GM21381 (cell line): ENCODE measurements around the gene TBCCD1.
"Not testable (repeated sequence)": the region's sequence is repeated elsewhere in the genome, so short reads cannot be mapped to it uniquely, and the experiment has no call there.

Experiments used
- ATAC-seq: cut with Tn5 transposase; IDR thresholded peaks from one replicate; pipeline ENCODE4 v1.9.1; 2021; ENCODE audit warnings: mild to moderate bottlenecking, moderate library complexity; ENCODE audit not compliant: unreplicated experiment

Gene TBCCD1

DNA sequence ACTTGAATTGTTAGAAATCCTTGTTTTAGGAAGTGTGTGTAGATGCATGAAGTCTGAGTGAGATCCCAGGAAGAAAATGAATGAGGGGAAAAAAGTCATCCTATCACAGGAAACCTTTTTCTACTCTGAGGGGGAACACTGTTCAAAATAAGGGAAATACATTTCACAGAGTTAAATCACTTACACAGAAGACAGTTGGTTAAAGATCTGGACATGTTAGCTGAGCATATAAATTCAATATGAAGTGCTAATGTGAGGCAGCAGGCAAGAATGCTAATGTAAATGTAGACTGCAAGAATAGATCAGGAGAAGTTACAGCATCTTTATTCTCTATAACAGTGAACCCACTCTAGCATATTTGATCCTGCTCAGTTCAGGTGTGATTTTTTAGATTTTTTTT, 2.6 kb downstream of the TBCCD1 start:
- no peak for ATAC-seq

DNA sequence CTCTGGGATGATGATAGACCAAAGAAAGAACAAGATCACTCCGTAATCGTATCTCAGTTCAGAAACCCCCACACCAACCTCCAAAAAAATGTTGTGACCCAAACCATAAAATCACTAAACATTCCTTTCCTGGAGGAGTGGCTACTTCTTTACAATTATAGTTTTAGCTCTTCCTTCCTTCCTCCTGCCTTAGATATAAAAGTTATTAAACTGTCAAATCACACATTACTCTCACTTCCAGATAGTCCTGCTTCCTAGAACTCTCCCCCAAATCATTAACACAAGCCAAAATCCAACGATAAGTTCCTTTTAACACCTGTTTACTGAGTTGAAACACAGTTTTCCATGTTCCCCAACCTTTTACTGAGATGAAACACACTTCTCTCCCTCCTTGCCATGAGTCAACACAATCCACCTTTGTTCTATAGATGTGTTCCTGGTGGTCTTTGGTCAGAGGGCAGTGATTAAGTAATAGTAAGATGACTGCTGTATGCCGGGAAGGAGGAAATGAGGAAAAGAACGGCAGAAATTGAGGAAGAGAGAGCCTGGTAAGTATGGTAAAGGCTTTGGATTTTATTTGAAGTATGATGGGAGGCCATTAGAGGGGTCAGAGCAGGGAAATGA, 14.6 kb downstream of the TBCCD1 start:
- no peak for ATAC-seq

DNA sequence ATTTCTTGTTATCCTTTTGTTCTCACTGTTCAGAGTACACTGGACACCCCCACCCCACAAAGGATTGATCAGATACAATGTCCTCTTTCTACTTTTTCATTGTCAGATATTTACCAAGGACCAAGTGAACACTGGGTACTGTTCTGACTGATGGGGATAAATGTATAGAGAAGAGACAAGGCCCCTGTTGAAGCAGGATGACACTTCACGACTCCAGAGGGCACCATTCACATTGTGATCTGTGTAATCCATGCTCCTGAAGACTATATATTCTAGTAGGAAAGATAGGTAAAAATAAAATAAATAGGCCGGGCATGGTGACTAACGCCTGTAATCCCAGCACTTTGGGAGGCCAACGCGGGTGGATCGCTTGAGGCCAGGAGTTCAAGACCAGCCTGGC, 15.8 kb downstream of the TBCCD1 start:
- no peak for ATAC-seq

DNA sequence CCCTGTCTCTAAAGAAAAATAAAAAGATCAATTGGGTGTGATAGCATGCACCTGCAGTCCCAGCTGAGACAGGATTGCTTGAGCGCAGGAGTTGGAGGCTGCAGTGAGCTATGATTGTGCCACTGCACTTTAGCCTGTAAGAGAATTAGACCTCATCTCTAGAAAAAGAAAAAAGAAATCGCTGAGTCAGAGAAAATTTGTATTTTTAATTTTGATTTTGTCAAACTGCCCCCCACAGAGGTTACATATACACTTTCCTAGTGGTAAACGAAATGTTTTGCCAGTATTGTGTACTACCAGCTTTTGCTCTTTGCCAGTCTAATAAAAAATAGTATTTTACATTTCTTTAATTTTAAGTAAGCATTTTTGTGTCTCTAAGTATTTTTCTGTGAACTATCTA, 17.6 kb downstream of the TBCCD1 start:
- no peak for ATAC-seq

DNA sequence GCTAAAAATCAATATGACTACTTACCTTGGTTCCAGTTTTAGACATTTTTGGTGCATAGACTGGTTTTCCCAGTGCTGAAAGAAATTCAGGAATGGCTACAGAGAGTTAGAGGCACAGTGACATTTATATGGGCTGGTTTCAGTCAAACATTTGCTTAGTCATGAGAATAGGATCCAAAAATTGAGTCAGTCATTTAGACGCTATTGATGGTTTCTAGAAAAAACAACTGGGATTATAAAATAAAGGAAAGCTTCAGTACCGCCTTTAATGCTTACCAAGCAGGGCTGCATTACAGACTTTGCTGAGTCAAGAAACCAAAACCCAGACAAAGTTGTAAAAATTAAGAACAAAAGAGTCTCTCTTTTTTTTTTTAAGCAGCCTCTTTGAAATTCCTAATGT, 22.9 kb downstream of the TBCCD1 start, which contains the start of gene CRYGS:
Gene CRYGS (minus strand): TSS at position 100 of the 400 bp plus-strand sequence. CDS start 54 bp downstream, at position 46.
- no peak for ATAC-seq

DNA sequence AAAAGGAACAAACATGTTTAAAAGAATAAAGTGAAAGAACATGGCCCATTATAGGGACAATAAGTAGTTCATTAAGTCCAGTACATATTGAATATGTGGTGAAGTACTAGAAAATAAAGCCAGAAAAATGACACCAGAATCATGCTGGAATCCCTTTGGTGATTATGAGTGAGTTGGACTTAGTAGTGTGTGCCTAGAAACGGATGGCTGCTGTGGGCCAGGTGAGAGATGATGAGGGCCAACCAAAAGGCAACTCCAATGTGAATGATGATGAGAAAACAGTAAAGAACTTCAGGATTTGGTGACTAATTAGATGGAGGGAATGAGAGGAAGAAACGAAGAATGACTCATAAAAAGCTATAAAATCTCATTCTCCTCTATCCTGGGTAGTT, 26.3 kb downstream of the TBCCD1 start:
- ATAC-seq: no peak

DNA sequence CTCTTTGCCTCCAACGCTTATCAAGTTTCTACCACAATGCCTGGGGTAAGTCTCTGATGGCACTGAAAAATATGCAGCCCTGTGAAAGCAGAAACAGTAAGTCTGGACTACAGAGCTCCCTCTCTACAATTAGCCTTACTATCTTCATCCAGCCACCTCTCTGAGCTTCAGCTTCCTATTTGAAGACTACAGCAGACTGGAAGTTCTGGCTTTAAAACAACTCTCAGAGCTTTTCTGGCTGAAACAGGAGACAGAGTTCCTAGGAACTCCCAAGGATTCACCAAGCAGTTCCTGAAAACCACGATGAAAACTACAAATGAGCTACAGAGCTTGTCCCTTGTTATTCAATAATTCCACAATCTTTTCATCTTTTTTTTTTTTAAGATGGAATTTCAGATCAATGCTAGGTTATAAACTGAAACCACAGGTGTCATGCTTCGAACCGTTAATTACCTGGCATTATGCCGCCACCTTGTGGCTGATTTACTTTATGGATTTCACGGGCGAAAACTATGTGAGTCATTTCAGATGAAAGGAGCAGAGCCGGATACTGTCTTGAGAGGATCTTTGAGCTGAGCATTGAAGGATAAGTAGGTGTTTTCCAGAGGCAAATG, 26.8 kb downstream of the TBCCD1 start:
- ATAC-seq: no peak

DNA sequence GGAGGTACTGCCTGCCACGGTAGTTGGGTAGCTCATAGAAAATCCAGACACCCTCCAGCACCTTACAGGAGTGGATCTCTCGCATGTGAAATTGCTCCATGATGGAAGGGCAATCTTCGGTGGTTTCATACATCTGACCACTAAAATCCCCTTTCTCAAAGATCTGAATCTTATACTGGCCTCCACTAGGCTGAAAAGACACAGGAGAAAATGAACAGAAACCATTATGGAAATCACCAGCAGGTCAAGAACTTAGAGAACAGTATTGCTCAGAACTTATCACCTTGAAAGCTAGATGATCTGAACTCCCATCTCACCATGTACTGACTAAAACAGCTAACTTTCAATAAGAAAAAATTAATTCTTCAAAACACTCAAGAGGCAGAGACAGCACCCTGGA, 28.4 kb downstream of the TBCCD1 start:
- no peak for ATAC-seq

DNA sequence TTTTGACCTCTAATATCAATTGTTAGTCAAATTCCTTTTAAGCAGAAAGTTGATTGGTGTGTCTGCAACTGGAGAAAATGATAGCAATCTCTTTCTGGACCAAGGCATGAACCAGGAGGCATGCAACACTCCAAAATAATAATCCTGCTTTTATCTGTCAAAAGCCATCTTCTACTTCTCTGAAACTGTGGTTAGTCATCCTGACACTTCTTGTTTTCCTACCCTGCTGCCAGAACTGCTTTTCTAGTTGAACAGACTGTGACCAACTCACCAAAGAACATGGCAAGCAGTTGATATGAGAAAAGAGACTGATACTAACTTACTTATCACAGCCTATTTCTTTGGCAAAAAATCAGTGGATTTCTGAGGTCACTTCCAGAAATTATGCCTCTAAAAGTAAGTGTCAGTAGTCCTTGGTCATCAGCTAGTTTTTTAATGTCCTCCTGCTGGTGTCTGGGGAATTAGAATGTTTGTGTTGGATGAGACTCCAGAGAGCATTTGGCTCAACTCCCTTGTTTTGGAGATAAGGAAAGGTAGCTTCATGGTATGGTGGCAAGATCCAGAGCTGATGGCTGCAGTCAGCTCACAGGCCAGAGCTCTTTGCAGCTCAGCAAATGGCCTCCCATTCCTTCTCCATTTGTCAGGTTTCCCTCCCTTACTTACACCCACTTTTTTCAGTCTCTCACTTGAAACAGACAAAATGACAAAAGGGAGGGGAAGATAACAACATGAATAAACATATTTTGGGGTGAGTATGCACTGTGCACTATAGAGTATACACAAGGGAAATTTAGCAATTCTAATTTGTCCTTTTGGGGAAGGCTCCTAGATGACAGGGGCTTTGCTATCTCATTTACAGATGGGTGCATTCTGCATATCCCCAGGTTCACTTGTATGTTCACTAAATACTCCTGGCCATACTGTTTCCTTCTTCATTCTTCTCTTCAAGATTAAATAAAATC, 30.0 kb downstream of the TBCCD1 start:
- no peak for ATAC-seq

DNA sequence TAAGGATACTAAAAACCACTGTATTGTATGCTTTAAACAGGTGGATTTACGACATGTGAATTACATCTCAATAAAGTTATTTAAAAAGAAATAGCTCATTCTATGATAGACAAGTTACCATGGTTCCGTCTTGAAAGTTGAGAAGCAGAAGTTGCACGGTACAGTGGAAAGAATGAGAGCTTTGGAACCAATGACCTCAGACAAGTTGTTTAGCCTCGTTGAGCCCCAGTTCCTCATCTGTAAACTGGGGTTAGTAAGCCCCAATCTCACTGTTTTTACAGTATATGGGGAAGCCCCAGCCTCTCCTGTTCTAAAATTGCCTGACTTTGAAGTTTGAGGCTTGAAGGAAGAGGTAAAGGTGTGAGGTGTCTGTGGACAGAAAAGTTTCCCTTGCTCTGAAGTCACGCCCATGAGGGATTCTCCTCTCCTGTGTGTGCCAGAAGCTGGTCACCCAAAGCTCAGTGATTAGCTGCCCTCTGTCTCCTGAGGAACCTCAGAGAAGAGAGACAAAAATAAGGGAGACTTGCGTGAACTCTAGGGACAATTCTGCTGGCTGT, 32.9 kb downstream of the TBCCD1 start:
- peak; percentile 81 for ATAC-seq

DNA sequence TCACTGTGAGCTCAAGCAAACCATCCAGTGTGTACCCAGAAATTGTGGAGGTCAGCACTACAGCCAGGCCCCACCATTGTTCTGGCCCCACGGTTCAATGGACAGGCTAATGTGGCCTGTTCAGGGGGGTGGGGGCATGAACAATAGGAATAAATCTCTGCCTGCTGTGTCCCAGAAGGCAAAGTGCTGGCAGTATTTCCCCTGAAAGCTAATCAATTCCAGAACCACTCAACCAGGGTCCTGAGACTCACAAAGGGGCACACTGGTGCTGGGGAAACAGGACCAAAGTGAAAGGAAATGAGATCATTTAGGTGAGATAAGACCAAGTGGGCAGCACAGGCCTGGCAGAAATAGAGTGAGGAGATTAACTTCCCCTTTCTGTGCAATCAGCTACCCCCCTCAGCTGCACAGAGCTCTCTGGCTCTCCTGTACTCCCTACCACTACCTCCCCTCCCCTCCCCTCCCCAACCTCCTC, 34.5 kb downstream of the TBCCD1 start:
- peak; percentile 56 for ATAC-seq

DNA sequence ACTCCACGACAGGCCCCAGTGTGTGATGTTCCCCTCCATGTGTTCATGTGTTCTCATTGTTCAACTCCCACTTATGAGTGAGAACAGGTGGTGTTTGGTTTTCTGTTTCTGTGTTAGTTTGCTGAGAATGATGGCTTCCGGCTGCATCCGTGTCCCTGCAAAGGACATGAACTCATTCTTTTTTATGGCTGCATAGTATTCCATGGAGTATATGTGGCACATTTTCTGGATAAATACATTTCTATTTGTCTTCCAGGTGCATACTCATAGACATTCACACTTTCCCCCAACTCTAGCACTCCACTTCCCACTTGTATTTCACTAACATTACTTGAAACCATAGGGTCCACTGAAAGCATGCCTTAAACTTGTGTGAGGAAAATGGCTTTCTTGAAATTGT, 35.4 kb downstream of the TBCCD1 start:
- ATAC-seq: not testable (repeated sequence)

DNA sequence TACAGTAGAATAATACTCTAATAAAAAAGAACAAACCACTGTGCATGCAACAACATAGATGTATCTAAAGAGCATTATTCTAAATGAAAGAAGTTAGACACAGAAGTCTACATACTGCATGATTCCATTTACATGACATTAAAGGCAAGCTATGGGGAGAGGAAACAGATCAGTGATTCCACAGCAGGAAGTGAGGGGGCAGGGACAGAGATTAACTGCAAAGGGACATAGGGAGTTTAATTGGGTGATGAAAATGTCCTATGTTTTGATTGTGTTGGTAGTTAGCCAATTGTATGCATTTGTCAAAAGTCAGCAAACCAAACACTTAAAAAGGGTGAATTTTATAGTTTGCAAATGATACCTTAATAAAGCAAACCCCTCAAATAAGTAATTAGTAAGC, 36.7 kb downstream of the TBCCD1 start:
- no peak for ATAC-seq

DNA sequence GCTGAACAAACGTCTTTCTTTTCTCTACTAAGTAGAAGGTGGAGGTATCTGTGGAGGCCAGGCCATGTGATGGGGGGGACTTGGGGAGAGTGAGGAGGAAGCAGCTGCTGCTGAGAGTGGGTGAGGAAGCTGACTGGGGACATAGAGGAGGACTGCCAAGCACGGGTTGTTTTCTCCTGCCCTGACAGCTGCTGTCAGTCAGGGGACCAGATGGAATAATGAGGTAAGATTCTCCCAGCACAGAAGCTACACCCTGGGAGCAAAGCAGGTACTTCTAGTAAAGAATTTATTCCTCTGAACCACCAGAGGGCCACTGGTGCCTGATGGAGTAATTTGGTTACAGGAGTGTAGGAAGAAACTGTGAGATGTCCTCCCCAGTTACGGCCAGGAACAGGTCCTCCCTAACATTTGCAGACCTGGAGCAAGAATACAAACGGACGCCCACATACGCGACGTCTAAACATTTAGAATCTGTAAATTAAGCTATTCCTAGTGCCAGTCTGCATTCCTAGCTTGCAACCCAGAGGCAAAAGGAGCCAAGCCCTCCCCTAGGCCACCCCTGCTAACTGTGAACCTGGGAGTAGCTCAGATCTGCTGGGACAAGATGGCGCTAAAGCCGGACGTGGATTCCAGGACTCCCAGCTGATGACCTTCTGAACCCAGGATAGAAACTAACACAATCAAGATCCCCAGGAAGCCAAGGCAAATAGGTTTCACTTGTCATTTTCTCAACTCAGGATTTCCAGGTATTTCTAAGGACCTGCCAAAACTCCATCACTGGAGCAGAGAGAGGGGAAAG, 37.7 kb downstream of the TBCCD1 start:
- ATAC-seq: no peak

DNA sequence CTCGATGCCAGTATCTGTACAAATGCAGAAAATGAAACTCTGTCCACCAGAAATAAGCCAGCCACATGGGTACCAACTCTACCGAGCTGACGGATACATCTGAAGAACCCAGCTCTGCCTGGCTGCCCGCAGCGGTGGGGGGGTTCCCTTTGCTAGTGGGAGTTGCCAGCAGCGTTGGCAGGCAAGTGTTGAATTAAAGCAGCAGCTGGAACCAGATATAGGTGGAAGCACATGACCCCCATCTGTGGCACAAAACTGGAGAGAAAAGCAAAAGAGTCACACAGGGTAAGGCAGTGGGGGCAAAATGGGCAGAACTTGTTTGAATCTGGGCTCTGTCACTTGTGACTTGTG, 40.9 kb downstream of the TBCCD1 start:
- ATAC-seq: no peak

DNA sequence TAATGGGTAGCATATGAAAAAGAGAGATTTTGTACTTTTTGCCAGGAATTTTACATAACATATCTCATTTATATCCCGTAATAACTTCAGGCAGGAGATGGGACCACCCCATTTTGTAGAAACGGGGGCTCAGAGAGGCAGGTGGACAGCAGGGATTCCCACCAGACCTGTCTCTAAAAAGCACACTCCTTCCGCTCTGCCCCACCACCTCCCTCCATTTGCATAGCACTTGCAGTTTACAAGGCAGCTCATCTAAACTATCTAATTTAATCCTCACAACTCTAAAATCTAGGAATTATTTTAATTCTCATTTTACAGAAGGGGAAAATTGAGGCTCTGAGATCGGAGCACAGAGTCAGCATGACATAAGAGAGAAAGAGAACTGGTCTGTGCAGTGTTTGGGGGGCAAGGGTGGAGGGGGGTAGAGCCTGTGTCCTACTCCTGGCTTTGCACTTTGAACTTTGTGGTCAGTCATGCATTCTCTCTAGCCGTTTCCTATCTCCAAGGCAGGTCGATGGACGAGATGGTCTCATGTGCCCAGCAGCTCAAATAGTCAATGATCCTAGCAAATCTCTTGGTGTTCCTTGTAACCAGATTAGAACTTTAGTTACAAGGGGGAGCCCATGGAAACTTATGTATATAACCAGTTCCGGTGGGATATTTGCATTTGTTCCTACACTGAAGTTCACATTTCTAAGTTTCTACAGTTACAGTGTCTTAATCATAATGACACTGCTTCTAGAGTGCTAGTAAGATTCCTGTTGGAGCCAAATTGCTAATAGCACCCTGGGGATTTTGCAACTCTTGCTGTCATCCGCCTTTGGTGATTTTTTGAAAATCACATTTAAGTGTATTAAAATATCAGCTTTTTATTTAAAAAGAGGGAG, 41.5 kb downstream of the TBCCD1 start:
- no peak for ATAC-seq

DNA sequence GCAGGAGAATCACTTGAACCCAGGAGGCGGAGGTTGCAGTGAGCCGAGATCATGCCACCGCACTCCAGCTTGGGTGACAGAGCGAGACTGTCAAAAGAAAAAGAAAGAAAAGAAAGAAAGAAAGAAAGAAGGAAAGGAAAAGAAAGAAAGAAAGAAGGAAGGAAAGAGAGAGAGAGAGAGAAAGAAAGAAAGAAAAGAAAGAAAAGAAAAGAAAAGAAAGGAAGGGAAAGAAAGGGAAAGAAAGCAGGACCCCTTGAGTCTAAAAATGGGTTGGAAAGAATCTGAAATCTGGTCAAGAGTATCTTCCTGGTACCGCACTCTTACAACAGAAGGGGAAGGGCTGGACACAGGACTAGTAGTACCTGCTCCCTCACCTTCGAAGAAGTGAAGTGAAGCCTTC, 42.5 kb downstream of the TBCCD1 start:
- no peak for ATAC-seq

DNA sequence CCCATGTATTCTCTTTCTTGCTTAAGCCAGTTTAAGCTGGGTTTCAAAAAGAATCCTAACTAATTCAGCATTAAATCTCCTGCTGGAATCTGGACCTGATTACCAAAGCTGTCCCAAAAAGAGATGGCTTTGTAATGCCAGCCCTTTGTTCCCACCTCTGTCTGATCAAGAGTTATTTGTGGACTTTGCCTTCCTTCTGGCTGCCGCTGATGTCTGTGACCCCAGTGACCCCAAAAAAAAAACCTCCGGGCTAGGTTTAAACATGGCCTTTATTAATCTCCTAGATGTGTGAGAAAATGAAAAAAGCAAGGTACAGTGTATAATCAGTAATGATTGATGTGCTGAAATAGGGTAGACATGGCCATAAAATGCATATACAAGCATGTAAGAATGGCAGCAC, 43.7 kb downstream of the TBCCD1 start:
- no peak for ATAC-seq

DNA sequence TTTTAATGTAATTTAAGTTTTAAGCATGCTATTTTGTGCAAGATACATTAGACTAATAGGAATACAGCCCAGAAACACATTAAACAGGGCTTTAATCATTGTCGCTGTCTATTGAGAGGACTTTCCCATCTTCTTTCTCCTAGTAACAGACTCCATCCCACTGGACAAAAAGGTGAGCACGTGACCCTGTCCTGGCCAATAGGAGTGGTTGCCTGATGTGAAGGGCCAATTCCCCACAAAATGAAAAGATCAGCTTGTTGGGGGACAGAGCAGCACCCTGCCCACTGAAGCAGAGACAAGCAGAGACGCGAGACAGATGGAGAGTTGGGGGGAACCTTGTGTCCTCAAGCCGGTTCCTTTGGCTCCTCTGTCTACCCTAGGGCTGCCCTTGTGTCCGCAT, 44.1 kb downstream of the TBCCD1 start:
- no peak for ATAC-seq
